Measurements from ENCODE around the gene TENM4. TPM values are rescaled to one million over a fixed set of nuclear protein-coding genes. Genes with fewer than 3 reads are reported as not detected.

Gene TENM4
- total RNA-seq, 4 donors from 2014 or later = 31.4 to 44.5 (median 38.0) TPM

- TF ChIP-seq POLR2A (IDR thresholded peaks at IDR 0.05) (no peak), POLR2AphosphoS5 (IDR thresholded peaks at IDR 0.05) (no peak), CTCF (IDR thresholded peaks at IDR 0.05) (no peak), EP300 (IDR thresholded peaks at IDR 0.05) (no peak)
- WGBS = 50% methylated on average over 1 of the region's 1 CpG
- no peaks in the 10 kb centered on the region for H3K27me3 ChIP-seq
- H3K27ac ChIP-seq = no peak overlapping the region
- no peaks in the 10 kb centered on the region for H3K9me3 ChIP-seq
- H3K4me1 ChIP-seq = no peaks in the 10 kb centered on the region
- H3K36me3 ChIP-seq = no peaks in the 10 kb centered on the region
- no peak overlapping the region for H3K4me3 ChIP-seq
- DNase-seq (ENCODE audit: low spot score in 2 of 2) = no peak
Observed at GRCh38 chr11:78906566-78906965, 534.3 kb downstream of the TENM4 start.

GRCh38 chr11:78905756-78906155, 535.1 kb downstream of the TENM4 start:
- WGBS = 81% methylated on average over 3 of the region's 3 CpGs
- no peaks in the 10 kb centered on the region for H3K36me3 ChIP-seq
- H3K9me3 ChIP-seq = no peaks in the 10 kb centered on the region
- TF ChIP-seq POLR2AphosphoS5 (IDR thresholded peaks at IDR 0.05) (no peak), CTCF (IDR thresholded peaks at IDR 0.05) (no peak), EP300 (IDR thresholded peaks at IDR 0.05) (no peak), POLR2A (IDR thresholded peaks at IDR 0.05) (no peak)
- no peak overlapping the region for H3K27ac ChIP-seq
- no peaks in the 10 kb centered on the region for H3K4me1 ChIP-seq
- no peak for DNase-seq (ENCODE audit: low spot score in 2 of 2)
- H3K27me3 ChIP-seq = no peaks in the 10 kb centered on the region
- H3K4me3 ChIP-seq = no peak overlapping the region

- no peak overlapping the region for H3K4me3 ChIP-seq
- no peak for DNase-seq (ENCODE audit: low spot score in 2 of 2)
- 74% methylated on average over 39 of the region's 43 CpGs for WGBS
Observed at GRCh38 chr11:78902771-78903507, 537.9 kb downstream of the TENM4 start.

GRCh38 chr11:78901831-78902230, 539.0 kb downstream of the TENM4 start:
- Histone ChIP-seq H3K27ac (no peak overlapping the region), H3K4me1 (no peaks in the 10 kb centered on the region), H3K27me3 (no peaks in the 10 kb centered on the region), H3K36me3 (no peaks in the 10 kb centered on the region), H3K4me3 (no peak overlapping the region), H3K9me3 (no peaks in the 10 kb centered on the region)
- WGBS = 92% methylated on average over 5 of the region's 5 CpGs
- no peak for TF ChIP-seq POLR2A (IDR thresholded peaks at IDR 0.05)
- TF ChIP-seq CTCF (IDR thresholded peaks at IDR 0.05) = no peak
- TF ChIP-seq POLR2AphosphoS5 (IDR thresholded peaks at IDR 0.05) = no peak
- TF ChIP-seq EP300 (IDR thresholded peaks at IDR 0.05) = no peak
- no peak for DNase-seq (ENCODE audit: low spot score in 2 of 2)

More at GRCh38 chr11:78902771-78903507, 537.9 kb downstream of the TENM4 start:
- TF ChIP-seq EP300 (IDR thresholded peaks at IDR 0.05) = no peak
- no peak for TF ChIP-seq POLR2AphosphoS5 (IDR thresholded peaks at IDR 0.05)
- no peak for TF ChIP-seq CTCF (IDR thresholded peaks at IDR 0.05)
- TF ChIP-seq POLR2A (IDR thresholded peaks at IDR 0.05) = no peak
- Histone ChIP-seq H3K27ac (no peak overlapping the region), H3K4me1 (no peaks in the 10 kb centered on the region), H3K9me3 (no peaks in the 10 kb centered on the region), H3K27me3 (no peaks in the 10 kb centered on the region), H3K36me3 (no peaks in the 10 kb centered on the region)

GRCh38 chr11:78898266-78898775, 542.5 kb downstream of the TENM4 start:
- Histone ChIP-seq H3K4me3 (no peak overlapping the region), H3K27me3 (no peaks in the 10 kb centered on the region), H3K36me3 (no peaks in the 10 kb centered on the region), H3K4me1 (no peaks in the 10 kb centered on the region), H3K27ac (no peak overlapping the region), H3K9me3 (no peaks in the 10 kb centered on the region)
- no peak for DNase-seq (ENCODE audit: low spot score in 2 of 2)
- WGBS = 100% methylated on average over 1 of the region's 1 CpG
- TF ChIP-seq CTCF (IDR thresholded peaks at IDR 0.05) (no peak), POLR2AphosphoS5 (IDR thresholded peaks at IDR 0.05) (no peak), POLR2A (IDR thresholded peaks at IDR 0.05) (no peak), EP300 (IDR thresholded peaks at IDR 0.05) (no peak)
